ENCODE results near the gene RASA3. TPM values are rescaled to one million over a fixed set of nuclear protein-coding genes. Genes with fewer than 3 reads are reported as not detected.
A peak's percentile ranks its signal among the peaks of the same experiment; 100 is the strongest.

The RASA3 gene
- total RNA-seq, 2 donors from 2014 or later: 6.3 to 12.0 TPM

DNA sequence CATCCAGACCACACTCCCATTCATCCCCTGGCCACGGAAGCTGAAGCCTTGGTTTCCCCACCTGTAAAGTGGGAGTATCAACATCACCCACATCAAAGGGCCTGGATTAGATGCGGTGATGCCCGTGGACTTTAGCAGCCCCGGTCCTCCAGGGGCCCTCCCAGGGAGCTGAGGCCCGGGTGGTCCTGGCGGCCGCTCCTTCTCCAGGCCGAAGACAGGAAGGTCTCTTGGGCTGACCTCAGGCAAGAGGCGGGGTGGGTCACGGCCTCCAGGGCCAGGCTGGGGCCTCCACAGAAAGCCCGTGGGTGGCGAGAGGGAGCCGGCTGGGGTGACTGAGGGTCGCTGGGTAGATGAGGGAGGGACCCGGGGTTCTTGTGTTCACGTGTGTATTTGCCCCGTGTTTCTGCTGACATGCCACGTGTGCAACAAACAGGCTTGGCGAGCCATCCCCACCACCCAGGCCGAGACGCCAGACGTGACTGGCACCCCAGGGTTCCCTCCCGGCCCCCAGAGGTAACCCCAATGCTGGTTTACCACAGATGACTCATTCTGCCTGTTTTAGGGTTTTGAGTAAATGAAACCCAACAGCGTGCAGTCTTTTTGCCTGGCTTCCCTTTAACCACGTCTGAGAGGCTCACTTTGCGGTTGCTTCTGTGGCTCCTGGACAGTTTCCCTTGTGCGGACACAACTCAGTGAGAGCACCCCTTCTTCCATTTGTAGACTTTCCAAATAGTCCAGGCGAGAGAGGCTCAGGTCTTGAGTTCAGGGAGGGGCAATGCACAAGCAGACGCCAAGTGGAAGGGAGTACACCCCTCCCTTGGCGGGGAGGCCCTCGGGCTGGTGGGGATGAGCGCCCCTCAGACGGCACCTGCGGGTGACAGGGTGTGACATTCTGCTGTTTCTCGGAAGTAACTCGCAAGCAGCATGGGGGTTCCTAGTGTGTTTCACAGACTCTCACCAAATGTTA is 201.5 kb downstream of the RASA3 start:
- Mint-ChIP-seq H3K27me3 (ENCODE audit: insufficient read depth) (peaks cover 18% of the 10 kb centered on the region), H3K36me3 (ENCODE audit: low read depth) (no peaks in the 10 kb centered on the region), H3K4me3 (no peak overlapping the region), H3K4me1 (no peaks in the 10 kb centered on the region), H3K27ac (no peak overlapping the region), H3K9me3 (peaks cover 6% of the 10 kb centered on the region)
- no peaks in the 10 kb centered on the region for H3K36me3 ChIP-seq (ENCODE audit: control insufficient read depth, insufficient read depth, low read length)
- no peaks in the 10 kb centered on the region for H3K9me3 ChIP-seq (ENCODE audit: control insufficient read depth, low read length)
- H3K27me3 ChIP-seq (ENCODE audit: control insufficient read depth, insufficient read depth, low read length, poor library complexity, severe bottlenecking): peaks cover 26% of the 10 kb centered on the region
- peak; percentile 22 for DNase-seq
- no peak overlapping the region for H3K4me3 ChIP-seq (ENCODE audit: low read length)
- H3K27ac ChIP-seq (ENCODE audit: low read depth, low read length): no peak overlapping the region
- no peaks in the 10 kb centered on the region for H3K4me1 ChIP-seq (ENCODE audit: control insufficient read depth, insufficient read depth, low read length)
- TF ChIP-seq, protein P1, sequence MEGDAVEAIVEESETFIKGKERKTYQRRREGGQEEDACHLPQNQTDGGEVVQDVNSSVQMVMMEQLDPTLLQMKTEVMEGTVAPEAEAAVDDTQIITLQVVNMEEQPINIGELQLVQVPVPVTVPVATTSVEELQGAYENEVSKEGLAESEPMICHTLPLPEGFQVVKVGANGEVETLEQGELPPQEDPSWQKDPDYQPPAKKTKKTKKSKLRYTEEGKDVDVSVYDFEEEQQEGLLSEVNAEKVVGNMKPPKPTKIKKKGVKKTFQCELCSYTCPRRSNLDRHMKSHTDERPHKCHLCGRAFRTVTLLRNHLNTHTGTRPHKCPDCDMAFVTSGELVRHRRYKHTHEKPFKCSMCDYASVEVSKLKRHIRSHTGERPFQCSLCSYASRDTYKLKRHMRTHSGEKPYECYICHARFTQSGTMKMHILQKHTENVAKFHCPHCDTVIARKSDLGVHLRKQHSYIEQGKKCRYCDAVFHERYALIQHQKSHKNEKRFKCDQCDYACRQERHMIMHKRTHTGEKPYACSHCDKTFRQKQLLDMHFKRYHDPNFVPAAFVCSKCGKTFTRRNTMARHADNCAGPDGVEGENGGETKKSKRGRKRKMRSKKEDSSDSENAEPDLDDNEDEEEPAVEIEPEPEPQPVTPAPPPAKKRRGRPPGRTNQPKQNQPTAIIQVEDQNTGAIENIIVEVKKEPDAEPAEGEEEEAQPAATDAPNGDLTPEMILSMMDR (conservative IDR thresholded peaks at IDR 0.05): no peak
- H3K9ac ChIP-seq (ENCODE audit: extremely low read depth, low read length, poor library complexity, severe bottlenecking): no peak overlapping the region
- 92 to 94% methylated on average over 29 to 36 of the region's 36 CpGs for WGBS, 2 experiments (ENCODE audit: insufficient coverage in 1 of 2, insufficient read length in 1 of 2)

DNA sequence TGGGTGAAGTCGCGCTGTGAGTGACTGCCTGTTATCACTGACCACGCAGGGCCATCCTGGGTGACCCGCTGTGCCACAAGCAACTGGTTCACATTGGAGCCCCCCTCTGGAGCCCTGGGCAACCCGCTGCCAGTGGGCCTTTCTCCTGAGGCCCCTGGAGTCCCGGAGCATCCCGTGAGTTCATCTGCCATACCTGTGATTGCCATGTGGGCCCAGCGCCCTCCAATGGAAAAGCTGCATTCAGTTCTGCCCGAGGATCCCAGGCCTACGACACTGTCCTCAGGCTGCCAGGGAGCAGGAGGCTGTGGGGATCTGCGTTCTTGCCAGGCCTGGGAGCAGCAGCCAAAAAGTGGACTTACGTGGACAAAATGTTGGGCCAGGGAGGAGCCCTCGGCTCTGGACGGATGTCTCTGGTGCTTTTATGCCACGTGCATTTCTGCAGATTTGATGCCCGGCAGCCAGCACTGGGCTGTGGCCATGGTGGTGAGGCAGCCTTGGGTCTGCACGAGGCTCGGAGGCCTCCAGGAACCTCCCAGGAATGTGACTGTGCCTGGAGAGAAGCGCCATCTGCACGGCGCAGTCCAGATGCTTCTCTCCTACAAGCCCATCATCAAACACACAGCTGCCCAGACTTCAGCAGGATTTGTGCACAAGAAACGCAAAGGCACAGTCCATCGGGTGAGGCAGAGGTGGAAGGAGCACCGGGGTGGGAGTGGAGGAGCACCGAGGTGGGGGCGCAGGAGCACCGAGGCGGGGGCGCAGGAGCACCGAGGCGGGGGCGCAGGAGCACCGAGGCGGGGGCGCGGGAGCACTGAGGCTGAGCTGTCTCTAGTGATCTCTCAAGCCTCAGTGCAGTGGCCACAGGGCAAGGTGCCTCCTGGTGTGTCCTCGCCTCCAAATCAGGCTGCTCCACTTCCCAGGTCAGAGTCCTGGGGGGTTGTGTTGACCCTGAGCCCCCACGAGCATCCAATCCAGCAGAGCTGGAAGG is 202.5 kb downstream of the RASA3 start:
- 92 to 95% methylated on average over 18 to 38 of the region's 38 CpGs for WGBS, 2 experiments (ENCODE audit: insufficient coverage in 1 of 2, insufficient read length in 1 of 2)
- Mint-ChIP-seq H3K9me3 (peaks cover 13% of the 10 kb centered on the region), H3K4me1 (no peaks in the 10 kb centered on the region), H3K4me3 (no peak overlapping the region), H3K36me3 (ENCODE audit: low read depth) (no peaks in the 10 kb centered on the region), H3K27ac (no peak overlapping the region), H3K27me3 (ENCODE audit: insufficient read depth) (peaks cover 12% of the 10 kb centered on the region)
- Histone ChIP-seq H3K4me1 (ENCODE audit: control insufficient read depth, insufficient read depth, low read length) (no peaks in the 10 kb centered on the region), H3K9me3 (ENCODE audit: control insufficient read depth, low read length) (no peaks in the 10 kb centered on the region), H3K27ac (ENCODE audit: low read depth, low read length) (no peak overlapping the region), H3K36me3 (ENCODE audit: control insufficient read depth, insufficient read depth, low read length) (no peaks in the 10 kb centered on the region), H3K27me3 (ENCODE audit: control insufficient read depth, insufficient read depth, low read length, poor library complexity, severe bottlenecking) (peaks cover 15% of the 10 kb centered on the region), H3K4me3 (ENCODE audit: low read length) (no peak overlapping the region), H3K9ac (ENCODE audit: extremely low read depth, low read length, poor library complexity, severe bottlenecking) (no peak overlapping the region)
- TF ChIP-seq, protein P1 (conservative IDR thresholded peaks at IDR 0.05): peak; percentile 32
- peak; percentile 71 for DNase-seq
